Right lobe of liver (tissue), 6 donors: ENCODE results near the gene ZNF791. TPM values are rescaled to one million over a fixed set of nuclear protein-coding genes. Genes with fewer than 3 reads are reported as not detected.
"Not testable (repeated sequence)": the region's sequence is repeated elsewhere in the genome, so short reads cannot be mapped to it uniquely, and the experiment has no call there.

Experiments used
- ATAC-seq, 4 donors: fragments of 200-7000 bp; cut with Tn5 transposase; one replicate each; pipeline ENCODE4 v1.9.1; 2020; ENCODE audit warnings: mild to moderate bottlenecking in 4 of 4, moderate library complexity in 4 of 4
- DNase-seq, 3 donors: peaks; one replicate each; pipeline ENCODE4 v3.0.0-alpha.2; 2020
- H3K27ac ChIP-seq, 3 donors: fragments of 200-600 bp; one replicate each; pipeline ENCODE4 v1.8.0; 2022
- H3K27me3 ChIP-seq, 2 donors: fragments of 200-600 bp; one replicate each; pipeline ENCODE4 v1.8.0; 2022
- H3K36me3 ChIP-seq, 4 donors: fragments of 200-600 bp; sonication (generic) in 1 of 4; one replicate each; pipeline versions ENCODE4 v1.5.1 to v1.8.0; 2017 to 2022; ENCODE audit warnings: control low read depth in 1 of 4
- H3K4me1 ChIP-seq, 4 donors: fragments of 200-600 bp; sonication (generic) in 1 of 4; one replicate each; pipeline versions ENCODE4 v1.5.1 to v1.8.0; 2017 to 2022; ENCODE audit warnings: control low read depth in 1 of 4
- H3K4me3 ChIP-seq, 3 donors: fragments of 200-600 bp; one replicate each; pipeline ENCODE4 v1.8.0; 2022
- H3K9me3 ChIP-seq, 4 donors: fragments of 200-600 bp; sonication (generic) in 1 of 4; one replicate each; pipeline versions ENCODE4 v1.5.1 to v1.8.0; 2017 to 2022; ENCODE audit warnings: control low read depth in 1 of 4
- CTCF ChIP-seq, 4 donors: fragments of 200-600 bp in 3 of 4; fragments of 450-650 bp in 1 of 4; IDR thresholded peaks; one replicate each; pipeline versions ENCODE4 v1.5.1 to v1.8.0; 2016 to 2022; ENCODE audit warnings: antibody characterized with exemption in 4 of 4, mild to moderate bottlenecking in 2 of 4
- POLR2A ChIP-seq: fragments of 450-650 bp; IDR thresholded peaks from one replicate; pipeline ENCODE4 v1.6.1; 2017; ENCODE audit warnings: antibody characterized with exemption, mild to moderate bottlenecking
- WGBS: methylation state at CpG from one replicate; pipeline ENCODE4 v1.1.6; 2018; ENCODE audit warnings: low coverage, low lambda C conversion rate; ENCODE audit not compliant: insufficient coverage; ENCODE audit errors: missing lambda C conversion rate; 5-methylcytosine and 5-hydroxymethylcytosine counted together
- intact Hi-C, 2 donors: fragments of 100-400 bp; cut with DNase I; formaldehyde crosslinking; loops; one replicate each; pipeline versions ENCODE4 v1.11.2 to v1.14.1; 2022
- total RNA-seq, 6 experiments: library from RNA; depleted of rRNA in 2 of 6; stranded (reverse); fragments of >200 nt in 2 of 6; fragmentation: NEBNext Ultra II Directional in 3 of 6; extraction: Animal tissue kit (Norgen Biotek cat#: 25700) in 3 of 6; gene quantifications; one replicate each; pipeline versions ENCODE4 v1.1.0 to v1.2.4, GENCODE V29; 2016 to 2023
- donor health status: DM: no; HTN: yes; CAD: no.
- donor health status: DM: no; HTN: no; CAD: no.
- donor health status: DM: no; HTN: no; CAD: no.
- donor health status: DM: no; HTN: yes; CAD: no.
- donor health status: DM: no; HTN: yes; CAD: no.

ZNF791 gene
- total RNA-seq, 6 experiments from 2014 or later, result 5.5 to 10.7 (median 7.8) TPM

- Histone ChIP-seq H3K27ac (no peak overlapping the region), H3K36me3 (no peaks in the 10 kb centered on the region), H3K4me1 (peaks cover 0 to 6% (median 0%) of the 10 kb centered on the region in 4 donors), H3K4me3 (no peak overlapping the region), H3K9me3 (no peaks in the 10 kb centered on the region), H3K27me3 (no peaks in the 10 kb centered on the region)
- WGBS, result 88% methylated on average over 11 of the region's 26 CpGs
- ATAC-seq (no peak), DNase-seq (no peak)
- intact Hi-C loops, result no loop called here
- TF ChIP-seq POLR2A (no peak), CTCF (IDR thresholded peaks at IDR 0.05) (no peak)
These were observed 31.8 kb downstream of the ZNF791 start for GRCh38 chr19:12642506-12642905.

- intact Hi-C loops, result not testable (repeated sequence)
These were observed 33.0 kb downstream of the ZNF791 start for GRCh38 chr19:12643716-12644115.

GRCh38 chr19:12646551-12646950 lies 35.8 kb downstream of the ZNF791 start:
- Histone ChIP-seq H3K4me1 (peaks cover 0 to 6% (median 0%) of the 10 kb centered on the region in 4 donors), H3K27ac (no peak overlapping the region), H3K36me3 (no peaks in the 10 kb centered on the region), H3K9me3 (no peaks in the 10 kb centered on the region), H3K27me3 (no peaks in the 10 kb centered on the region), H3K4me3 (no peak overlapping the region)
- no peak for ATAC-seq
- 92% methylated on average over 2 of the region's 10 CpGs for WGBS
- intact Hi-C loops, result no loop called here
- no peak for DNase-seq
- TF ChIP-seq CTCF (IDR thresholded peaks at IDR 0.05) (no peak), POLR2A (no peak)

More at GRCh38 chr19:12643716-12644115, 33.0 kb downstream of the ZNF791 start:
- not testable (repeated sequence) for ATAC-seq, H3K27ac ChIP-seq, H3K4me3 ChIP-seq, DNase-seq, H3K27me3 ChIP-seq, H3K36me3 ChIP-seq, H3K9me3 ChIP-seq
- H3K4me1 ChIP-seq, result peaks cover 0 to 12% (median 0%) of the 10 kb centered on the region in 4 donors
- 94% methylated on average over 6 of the region's 14 CpGs for WGBS

- no peaks in the 10 kb centered on the region for H3K36me3 ChIP-seq
- ATAC-seq (no peak), DNase-seq (no peak)
- H3K27ac ChIP-seq, result no peak overlapping the region
- no peak for TF ChIP-seq POLR2A
- TF ChIP-seq CTCF (IDR thresholded peaks at IDR 0.05), result no peak
- no peaks in the 10 kb centered on the region for H3K27me3 ChIP-seq
- peaks cover 0 to 6% (median 0%) of the 10 kb centered on the region in 4 donors for H3K4me1 ChIP-seq
- no peaks in the 10 kb centered on the region for H3K9me3 ChIP-seq
- 79% methylated on average over 2 of the region's 8 CpGs for WGBS
- intact Hi-C loops, result no loop called here
- no peak overlapping the region for H3K4me3 ChIP-seq
These were observed 36.3 kb downstream of the ZNF791 start for GRCh38 chr19:12647047-12647446.

GRCh38 chr19:12647490-12648071 lies 36.9 kb downstream of the ZNF791 start:
- TF ChIP-seq POLR2A, result no peak
- TF ChIP-seq CTCF (IDR thresholded peaks at IDR 0.05), result no peak
- ATAC-seq (peak; percentile 80 to 93 (median 87)), DNase-seq (peak; percentile 58 to 74 (median 63))
- Histone ChIP-seq H3K27ac (no peak overlapping the region), H3K27me3 (no peaks in the 10 kb centered on the region), H3K36me3 (no peaks in the 10 kb centered on the region), H3K4me1 (peaks cover 0 to 6% (median 0%) of the 10 kb centered on the region in 4 donors), H3K4me3 (peak overlapping the region in 1 of 3 donors; percentile 26), H3K9me3 (no peaks in the 10 kb centered on the region)
- WGBS, result 20% methylated on average over 28 of the region's 31 CpGs
- intact Hi-C loops, result no loop called here
